ENCODE results near the gene EIPR1.

GRCh38 chr2:3262437-3263388, 114.9 kb downstream of the EIPR1 start:
- TF ChIP-seq CTCF (IDR thresholded peaks at IDR 0.05; ENCODE audit: insufficient read depth, low read length, poor library complexity, severe bottlenecking) (no peak), EZH2phosphoT487 (conservative IDR thresholded peaks at IDR 0.05; ENCODE audit: low read length) (no peak)
